WI38 (cell line): ENCODE results near the gene AKT3.

ENCODE experiments used
- H3K4me3 ChIP-seq: 2 replicates; pipeline ENCODE4 v1.5.1; 2011; ENCODE audit warnings: low read depth, mild to moderate bottlenecking, control low read depth, low read length
- TF ChIP-seq, protein P1 (sequence below): IDR thresholded peaks from 2 replicates; pipeline ENCODE4 v1.5.1; 2012; ENCODE audit warnings: low read depth, mild to moderate bottlenecking, control low read depth, low read length

Gene AKT3

DNA sequence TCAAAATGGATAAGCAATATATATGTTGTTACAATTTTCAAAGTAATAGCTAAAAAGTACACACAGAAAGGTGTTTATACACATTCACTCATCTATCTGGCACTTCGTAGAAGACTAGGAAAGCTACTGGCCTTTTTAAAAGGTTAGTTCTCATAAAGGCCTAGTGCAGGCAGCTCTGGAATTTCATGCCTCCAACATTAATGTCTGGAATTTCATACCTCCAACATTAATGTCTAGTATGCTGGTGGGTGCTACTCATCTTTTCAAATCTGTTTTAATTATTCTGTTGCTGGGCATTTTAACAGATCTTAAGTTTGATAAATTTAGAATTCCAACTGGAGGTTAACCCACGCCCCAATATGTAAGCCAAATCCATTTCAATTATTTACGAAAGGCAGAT, 124.2 kb downstream of the AKT3 start:
- no peak overlapping the region for H3K4me3 ChIP-seq
- TF ChIP-seq, protein P1, sequence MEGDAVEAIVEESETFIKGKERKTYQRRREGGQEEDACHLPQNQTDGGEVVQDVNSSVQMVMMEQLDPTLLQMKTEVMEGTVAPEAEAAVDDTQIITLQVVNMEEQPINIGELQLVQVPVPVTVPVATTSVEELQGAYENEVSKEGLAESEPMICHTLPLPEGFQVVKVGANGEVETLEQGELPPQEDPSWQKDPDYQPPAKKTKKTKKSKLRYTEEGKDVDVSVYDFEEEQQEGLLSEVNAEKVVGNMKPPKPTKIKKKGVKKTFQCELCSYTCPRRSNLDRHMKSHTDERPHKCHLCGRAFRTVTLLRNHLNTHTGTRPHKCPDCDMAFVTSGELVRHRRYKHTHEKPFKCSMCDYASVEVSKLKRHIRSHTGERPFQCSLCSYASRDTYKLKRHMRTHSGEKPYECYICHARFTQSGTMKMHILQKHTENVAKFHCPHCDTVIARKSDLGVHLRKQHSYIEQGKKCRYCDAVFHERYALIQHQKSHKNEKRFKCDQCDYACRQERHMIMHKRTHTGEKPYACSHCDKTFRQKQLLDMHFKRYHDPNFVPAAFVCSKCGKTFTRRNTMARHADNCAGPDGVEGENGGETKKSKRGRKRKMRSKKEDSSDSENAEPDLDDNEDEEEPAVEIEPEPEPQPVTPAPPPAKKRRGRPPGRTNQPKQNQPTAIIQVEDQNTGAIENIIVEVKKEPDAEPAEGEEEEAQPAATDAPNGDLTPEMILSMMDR: no peak

DNA sequence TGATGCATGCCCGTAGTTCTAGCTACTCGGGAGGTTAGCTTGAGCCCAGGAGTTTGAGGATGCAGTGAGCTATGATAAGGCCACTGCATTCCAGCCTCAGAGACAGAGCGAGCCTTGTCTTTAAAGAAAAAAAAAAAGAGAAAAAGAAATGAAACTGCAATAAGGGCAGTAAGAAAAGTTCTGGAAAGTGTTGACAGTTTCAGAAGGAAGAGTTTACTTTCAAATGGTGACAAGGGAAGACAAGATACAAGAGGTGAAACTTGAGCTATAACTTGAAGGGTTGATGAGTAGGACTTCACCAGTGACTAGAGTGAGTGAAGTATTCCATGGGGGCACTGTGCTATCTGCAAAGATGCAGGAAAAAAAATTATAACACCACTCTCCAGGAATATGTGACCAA, 125.0 kb downstream of the AKT3 start:
- H3K4me3 ChIP-seq: no peak overlapping the region
- TF ChIP-seq, protein P1: no peak

DNA sequence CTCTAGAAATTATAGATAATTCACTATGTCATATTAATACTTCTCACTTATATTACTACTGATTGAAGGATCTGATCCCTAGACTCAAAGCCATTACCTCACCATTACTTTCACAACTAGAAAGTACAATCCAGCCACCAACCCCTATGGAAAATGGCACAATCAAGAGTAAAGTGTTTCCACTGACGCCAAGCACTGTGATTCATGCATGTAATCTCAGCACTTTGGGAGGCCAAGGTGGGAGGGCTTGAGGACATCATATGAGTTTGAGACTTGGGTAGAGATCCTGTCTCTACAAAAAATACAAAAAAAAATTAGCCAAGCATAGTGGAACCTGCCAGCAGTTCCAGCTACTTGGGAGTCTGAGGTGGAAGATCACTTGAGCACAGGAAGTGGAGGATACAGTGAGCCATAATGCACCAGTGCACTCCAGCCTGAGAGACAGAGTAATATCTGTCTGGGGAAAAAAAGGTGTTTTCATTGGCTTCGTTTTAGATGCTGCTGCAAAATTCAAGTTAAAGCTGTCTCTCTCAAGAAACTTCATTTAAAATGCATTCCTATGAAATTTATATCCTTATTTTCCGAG, 126.5 kb downstream of the AKT3 start:
- TF ChIP-seq, protein P1: no peak
- H3K4me3 ChIP-seq: no peak overlapping the region

DNA sequence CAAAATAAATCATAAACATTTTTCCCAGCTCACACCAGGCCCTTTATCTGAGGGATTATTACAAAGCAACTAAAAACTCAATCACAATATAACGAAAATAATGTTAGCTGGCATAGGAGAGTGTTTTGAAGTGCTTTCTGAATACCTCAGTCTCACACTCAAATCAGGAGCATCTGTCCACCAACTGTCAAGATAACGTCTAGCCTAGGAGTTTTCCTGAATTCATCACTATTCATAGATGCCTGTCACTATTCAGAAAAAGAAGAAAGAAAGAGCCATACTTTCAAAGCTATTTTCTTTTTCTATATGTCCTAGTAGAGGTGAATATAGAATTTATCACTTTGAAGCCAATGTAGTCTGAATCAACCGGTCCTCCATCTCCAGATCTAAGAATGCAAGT, 127.0 kb downstream of the AKT3 start:
- H3K4me3 ChIP-seq: no peak overlapping the region
- TF ChIP-seq, protein P1: no peak

DNA sequence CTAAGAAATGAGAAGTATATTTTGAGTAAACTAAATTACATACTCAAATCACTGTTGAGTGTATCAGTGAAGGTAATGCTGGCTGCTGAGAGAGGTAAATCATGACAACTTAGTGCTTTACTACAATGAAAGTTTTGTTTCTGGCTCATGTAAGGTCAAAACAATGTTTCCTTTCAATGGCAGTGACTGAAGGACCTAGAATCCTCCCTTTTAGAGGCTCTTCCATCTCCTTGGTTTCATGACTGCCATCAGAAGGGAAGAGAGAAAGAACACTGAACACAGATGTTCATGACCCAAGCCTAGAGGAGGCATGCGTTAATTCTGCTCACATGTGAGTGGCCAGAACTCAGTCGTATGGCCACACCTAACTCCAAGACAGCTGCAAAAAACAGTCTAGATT, 130.6 kb downstream of the AKT3 start:
- no peak overlapping the region for H3K4me3 ChIP-seq
- TF ChIP-seq, protein P1: no peak

DNA sequence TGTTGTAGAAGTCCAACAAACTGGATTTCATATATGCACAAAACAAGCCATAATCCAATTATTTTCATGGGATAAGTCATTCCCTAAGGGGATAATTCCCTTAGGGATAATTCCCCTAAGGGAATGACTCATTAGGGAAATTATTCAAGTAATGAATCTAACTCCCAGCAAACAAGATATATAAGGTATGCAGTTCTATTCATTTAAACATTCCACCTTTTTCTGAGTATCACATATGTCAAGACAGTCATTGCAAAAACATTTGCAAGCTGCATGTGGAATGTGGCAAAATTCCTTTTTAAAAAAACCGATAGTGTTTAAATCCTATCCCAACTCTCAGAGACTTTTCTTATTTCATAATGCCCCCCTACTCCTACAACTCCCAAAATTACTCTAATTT, 131.2 kb downstream of the AKT3 start:
- no peak overlapping the region for H3K4me3 ChIP-seq
- TF ChIP-seq, protein P1: no peak

DNA sequence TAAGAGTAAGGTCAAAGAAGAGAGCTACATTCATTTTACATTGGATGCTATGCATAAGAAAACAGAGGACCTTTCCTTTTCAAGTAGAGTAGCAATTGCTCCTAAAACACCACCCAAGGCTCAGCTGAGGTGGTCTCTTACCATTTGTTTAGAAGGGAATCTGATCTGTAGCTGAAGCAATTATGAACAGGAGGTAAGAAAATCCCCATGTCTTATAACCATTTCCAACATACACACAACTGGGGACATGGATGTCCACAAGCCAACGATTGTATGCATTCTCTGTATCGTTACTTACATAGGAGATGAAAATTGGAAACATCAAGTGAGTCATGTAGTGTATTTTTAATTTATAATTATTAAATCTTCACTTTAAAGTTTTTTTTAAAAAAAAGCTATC, 132.0 kb downstream of the AKT3 start:
- no peak overlapping the region for H3K4me3 ChIP-seq
- TF ChIP-seq, protein P1: no peak
